ENCODE data around the gene HAGH. TPM values are rescaled to one million over a fixed set of nuclear protein-coding genes. Genes with fewer than 3 reads are reported as not detected.

HAGH gene
- total RNA-seq, 1 donor from 2014 or later = 63.9 TPM

DNA sequence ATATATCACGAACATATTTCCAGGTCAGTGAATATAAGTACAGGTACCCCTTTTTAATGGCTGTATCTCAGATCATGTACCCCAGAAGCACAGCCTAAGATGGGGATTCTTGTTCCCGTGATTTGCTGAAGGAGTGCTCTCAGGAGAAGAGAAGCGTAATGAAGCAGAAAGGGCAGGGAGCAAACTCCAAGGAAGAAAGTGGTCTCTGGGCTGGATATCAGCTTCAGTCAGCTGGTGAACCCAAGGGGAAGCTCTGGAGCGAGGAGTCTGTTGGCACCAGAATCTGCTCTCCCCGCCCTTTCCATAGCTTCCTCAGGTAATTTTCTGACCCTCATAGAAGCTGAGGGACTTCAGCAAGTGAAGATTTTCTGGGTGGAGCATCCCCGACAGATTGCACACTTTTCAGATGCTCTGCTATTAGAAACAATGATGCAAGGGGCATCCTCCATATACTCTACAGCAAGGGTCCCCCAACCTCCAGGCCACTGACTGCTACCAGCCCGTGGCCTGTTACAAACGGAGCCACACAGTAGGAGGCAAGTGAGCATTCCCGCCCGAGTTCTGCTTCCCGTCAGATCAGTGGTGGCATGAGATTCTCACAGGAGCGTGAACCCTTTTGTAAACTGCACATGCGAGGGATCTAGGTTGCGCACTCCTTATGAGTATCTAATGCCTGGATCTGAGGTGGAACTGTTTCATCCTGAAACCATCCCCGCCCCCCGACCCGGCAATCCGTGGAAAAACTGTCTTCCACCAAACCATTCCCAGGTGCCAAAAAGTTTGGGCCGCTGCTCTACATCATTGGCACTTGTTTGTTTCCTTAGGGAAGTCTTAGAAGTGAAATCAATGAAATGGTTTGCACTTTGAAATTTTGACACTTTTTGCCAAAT lies 4.8 kb upstream of the HAGH start:
- DNase-seq (ENCODE audit: low read depth) = no peak

DNA sequence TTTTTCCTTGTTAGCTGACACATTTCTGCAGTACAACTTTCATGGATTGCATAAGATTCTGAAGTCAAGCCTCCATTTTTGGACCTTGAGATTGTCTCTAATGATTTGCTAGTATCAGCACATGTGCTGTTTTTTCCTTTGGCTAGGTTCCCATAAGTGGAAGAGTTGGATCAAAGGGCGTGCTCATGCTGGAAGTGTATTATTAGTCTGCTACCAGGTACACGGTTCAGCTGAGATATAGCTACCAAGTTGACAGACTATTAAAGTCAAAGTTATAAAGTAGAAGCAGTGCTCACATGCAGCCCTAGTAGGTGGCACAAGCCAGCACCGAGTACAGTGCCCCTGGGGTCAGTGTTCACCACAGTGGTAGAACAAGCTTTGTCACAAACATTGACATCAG lies 3.6 kb upstream of the HAGH start:
- peak; percentile 62 for DNase-seq (ENCODE audit: low read depth)

DNA sequence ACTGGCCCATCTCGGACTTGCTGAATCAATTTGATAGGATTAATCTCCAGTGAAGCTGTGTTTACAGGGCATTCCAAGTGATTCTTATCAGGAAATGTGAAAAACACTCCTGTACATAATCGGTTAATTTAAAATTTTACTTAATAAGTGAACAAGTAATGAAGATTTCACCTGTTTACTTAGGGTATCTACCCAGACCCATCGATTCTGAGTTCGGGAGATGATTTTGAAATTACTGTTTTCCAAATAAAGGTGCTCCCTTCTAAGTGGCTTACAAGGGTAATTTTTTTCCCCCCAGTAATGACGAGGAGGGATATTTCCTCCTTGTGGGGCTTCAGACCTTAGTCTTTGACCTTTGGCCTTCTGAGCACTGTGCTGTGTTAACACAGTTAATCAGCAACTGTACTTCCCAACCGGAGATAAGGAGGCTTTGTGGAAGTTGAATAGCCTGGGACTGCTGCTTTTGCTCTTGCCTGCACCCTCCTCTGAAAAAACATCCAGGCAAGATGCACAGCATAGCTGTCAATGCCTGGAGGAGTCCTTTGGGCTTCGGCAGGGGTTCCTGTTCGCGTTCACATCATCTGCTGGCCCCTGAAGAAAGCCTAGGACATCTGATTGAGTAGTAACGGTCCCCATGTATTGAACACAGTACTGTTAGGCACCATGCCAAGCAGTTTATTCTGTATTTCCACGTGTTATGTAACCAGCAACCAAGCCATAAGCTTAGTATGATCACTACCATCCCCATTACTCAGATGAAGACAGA lies 2.2 kb upstream of the HAGH start:
- DNase-seq (ENCODE audit: low read depth) = peak; percentile 69

DNA sequence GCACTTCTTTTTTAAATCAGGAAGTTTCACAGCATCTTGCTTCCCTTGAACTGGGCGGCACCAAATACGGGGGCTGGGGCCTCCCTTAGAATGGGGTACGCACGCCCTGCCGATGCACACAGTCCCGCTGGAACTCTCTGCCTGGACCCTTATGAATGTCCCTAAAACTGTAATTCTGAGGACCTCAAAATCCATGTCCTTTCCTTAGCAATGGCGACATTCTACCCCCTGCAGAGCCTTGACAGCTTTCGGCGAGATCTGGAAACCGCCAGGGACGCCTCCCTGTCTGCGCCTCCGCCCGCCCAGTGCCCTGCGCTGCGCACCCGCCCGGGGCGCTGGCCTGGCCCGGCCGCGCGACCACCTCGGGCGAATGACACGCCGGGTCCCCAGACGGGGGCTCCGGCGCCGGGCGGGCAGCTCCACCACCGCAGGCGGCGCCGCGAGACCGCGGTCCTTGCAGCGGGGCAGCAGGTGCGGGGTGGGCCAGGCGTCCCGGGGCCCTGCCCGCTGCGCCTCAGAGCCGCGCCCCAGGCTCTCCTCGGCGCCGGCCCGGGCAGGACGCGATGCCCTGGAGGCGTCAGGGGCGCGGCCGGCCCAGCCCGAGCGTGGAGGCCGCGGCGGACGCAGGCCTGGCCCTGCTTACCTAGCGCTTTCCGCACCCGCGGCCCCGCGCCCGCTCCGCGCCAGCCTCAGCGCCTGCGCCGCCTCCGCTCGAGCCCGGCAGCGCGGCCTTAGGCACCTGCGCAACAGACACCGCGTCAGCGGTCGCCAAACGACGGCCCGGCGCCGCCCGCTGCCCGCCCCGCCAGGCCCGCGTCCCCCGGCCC lies 548 bp downstream of the HAGH start:
- no peak for DNase-seq (ENCODE audit: low read depth)

DNA sequence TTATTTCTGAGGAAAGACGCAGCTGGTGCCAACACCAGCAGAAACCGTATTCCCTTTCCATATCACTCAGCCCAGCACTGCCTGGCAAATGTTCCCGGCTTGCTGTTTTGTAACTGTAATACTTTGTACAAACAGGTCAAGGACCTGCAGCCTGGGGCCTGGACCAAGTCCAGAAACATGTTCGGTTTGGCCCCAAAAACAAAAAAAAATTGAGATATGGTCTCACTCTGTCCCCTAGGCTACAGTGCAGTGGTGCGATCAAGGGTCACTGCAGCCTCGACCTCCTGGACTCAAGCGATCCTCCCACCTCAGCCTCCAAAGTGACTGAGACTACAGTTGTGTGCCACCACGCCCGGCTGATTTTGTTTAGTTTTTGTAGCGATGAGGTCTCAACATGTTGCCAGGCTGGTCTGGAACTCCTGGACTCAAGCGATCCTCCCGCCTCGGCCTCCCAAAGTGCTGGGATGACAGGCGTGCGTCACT lies 1.2 kb downstream of the HAGH start:
- no peak for DNase-seq (ENCODE audit: low read depth)

DNA sequence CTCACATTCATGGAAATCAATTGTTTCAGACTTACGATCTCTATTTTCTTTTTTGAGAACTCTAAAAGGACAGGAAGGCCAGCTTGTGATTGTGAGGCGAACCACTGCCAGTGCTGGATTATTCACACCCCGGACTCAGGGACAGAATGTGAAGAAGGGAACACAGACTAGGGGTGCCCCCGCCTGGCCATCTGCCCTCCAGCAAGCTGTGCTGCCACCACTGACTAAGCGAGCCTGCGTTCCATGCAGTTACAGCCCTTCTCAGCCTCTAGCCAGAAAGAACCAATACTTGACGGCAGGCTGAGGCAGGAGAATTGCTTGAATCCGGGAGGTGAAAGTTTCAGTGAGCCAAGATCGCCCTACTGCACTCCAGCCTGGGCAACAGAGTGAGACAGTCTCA lies 2.8 kb downstream of the HAGH start:
- peak; percentile 65 for DNase-seq (ENCODE audit: low read depth)

DNA sequence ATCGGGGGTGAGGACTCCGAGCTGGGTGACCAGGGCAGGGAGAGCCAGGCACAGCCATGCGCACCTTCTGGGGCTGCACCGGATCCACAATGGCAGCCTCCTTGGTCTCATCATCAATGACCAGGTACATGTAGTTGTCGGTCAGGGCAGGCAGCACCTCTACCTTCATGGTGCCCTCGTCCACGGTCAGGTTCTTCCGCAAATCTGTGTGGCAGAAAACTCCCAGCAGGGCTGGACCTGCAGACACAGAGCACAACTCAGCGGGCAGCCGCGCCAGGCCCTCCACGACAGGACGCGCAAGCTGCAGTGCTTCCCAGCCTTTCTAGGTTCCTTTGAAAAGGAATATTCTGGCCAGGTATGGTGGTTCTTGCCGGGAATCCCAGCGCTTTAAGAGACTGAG lies 3.8 kb downstream of the HAGH start:
- DNase-seq (ENCODE audit: low read depth) = no peak

DNA sequence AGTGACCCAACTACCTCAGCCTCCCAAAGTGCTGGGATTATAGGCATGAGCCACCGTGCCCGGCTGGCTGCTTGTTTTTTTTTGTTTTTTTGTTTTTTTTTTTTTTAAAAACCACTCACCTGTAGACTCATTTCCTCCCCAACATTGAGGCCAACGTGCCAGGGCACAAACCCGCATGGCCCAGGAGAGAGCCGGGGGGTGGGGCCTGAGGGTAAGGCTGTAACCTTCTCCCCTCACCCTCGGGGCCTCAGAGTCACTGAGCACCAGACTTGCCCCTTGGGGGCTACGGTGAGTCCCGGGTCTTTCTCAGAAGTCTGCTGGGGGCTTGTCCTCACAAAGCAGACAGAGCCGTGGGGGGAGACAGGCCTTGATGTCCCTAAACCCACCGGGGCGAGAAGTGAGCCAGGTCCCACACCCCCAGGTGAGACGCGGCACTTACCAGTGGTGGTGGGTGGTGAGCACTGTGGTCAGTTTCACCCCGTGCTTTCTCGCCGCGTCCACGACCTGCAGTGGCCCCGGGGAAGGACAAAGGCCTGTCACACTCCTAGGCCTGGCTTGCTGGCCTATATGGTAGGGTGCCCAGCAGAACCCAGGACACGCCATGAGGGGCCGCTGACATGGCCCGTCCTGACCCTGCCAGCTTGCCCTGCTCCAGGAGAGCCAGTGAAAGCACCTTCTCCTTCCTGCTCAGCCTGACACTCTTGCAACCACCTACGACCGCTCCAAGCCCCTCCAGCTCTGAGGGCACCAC lies 4.6 kb downstream of the HAGH start:
- peak; percentile 17 for DNase-seq (ENCODE audit: low read depth)

DNA sequence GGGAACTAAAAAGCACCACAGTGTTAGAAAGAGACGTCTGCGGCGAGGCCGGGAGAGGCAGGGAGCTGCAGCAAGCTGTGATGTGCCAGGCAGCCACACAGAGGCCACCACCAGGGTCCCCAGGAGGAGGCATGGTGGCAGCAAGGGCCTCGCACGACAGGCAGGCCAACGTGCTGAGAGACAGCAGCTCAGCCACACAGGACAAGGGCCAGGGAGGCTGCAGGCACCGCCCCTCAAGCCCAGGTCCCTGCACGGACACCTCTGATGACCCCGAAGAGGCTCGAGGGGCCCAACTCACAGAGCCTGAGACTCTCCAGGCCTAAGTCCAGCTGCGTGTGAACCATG lies 5.7 kb downstream of the HAGH start:
- DNase-seq (ENCODE audit: low read depth) = no peak

DNA sequence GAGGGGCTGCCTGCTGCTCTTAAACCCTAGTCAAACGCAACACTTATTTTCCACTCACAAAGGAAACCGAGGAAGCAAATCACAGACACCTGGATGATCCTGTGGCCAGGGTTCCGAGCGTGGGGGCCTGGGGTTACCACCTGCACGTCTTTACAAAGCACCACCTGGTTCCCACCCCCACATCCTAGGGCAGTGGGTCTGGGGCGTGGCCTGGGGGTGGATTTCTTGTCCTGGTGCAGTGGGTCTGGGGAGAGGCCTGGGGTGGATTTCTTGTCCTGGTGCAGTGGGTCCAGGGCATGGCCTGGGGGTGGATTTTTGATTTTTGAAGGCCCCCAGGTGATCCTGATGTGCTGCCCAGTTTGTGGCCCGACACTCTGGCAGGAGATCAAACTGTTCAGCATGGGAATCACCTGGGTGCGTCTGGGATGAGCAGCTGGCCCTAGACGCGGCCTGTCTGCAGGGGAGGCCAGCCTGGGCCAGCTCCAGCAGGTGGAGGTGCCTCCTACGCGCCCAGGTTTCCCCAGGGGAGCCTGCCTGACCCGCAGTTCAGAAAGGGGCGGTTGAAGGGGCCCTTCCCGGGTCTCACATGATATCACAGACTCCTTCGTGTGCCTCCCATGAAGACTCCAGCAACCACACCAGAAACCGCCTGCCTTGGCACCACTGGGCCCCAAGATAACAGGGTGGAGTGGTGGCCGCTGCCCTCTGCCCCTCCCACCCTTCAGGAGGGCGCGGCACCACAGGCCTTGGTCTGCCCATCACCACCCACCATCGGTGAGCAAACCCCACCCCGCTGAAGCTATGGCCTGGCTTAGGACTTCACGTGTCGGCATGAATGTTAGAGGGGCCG lies 6.3 kb downstream of the HAGH start:
- no peak for DNase-seq (ENCODE audit: low read depth)

DNA sequence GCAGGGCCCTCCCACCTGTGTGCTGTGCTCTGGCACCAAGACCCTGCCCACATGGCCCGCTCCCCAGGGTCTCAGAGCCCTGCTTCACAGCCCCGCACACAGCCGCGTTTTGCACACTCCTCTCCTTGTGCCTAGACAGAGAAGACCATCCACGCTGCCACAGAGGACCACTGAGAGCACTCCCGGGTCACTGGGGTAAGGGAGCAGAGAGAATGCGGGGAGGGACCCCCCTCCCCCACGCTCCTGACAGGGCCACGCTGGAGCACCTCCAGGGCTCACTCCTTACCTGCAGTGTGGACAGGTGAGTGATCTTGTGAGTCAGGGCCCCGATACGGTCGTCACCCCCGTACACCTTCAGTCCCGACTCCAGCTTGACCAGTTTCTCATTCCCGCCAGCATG lies 7.0 kb downstream of the HAGH start:
- DNase-seq (ENCODE audit: low read depth) = no peak

DNA sequence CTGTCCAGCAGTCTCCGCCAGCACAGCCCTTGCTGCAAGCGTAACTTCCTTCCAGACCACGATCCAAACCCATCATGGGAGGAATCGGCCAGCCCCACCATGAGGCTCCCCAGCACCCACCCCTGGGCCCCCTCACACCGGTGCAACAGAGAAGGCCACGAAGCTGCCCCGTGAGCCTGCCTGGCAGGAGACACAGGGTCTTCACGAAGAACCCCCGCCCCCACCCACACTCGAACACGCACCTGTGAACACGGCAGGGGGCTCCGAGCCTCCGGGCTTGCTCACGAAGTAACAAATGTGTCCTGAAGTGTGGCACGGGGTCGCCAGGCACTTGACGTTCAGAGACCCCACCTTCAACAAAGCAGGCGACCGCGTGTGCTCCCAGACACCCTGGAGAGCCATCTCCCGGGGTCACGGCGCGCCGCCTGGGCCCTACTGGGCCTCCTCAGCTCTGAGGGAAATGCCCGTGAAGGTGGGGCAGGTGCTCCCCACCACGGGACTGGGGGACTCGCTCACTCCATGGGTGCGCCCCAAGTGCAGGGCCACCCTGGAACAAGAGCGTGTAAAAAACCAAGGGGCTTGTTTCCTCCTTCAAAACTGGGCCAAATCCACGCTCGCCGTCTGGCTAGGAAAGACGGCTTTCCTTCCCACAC lies 7.6 kb downstream of the HAGH start:
- no peak for DNase-seq (ENCODE audit: low read depth)

DNA sequence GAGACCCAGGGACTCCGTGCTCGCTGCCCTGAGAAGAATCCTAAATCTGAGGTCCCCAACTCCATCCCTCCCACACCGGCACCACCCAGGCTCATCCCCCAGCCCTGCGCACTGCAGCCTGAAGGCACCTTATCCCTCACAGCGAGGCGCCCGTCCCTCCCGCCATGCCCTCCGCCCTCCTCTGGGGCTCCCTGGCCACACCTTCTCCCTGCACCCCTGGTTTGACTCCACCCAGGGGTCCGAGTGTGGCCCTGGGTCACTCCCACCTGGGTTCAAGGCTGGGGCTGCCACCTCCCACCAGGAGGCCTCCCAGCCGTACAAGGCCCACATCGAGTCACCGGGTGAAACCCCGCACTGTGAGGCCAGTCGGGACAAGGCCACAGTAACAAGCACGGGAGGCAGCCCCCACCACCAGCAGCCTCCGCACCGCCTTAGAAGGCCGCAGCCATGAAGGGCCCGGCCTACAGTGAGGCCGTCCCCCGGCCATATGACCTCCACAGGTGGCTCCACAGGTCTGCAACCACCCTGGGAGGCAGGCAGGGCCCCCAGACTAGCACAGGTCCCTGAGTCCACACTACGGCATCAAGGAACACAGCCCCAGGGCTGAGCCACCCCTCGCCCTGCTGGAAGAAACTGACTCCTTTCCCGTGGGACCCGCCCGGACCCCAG lies 8.3 kb downstream of the HAGH start:
- DNase-seq (ENCODE audit: low read depth) = no peak

DNA sequence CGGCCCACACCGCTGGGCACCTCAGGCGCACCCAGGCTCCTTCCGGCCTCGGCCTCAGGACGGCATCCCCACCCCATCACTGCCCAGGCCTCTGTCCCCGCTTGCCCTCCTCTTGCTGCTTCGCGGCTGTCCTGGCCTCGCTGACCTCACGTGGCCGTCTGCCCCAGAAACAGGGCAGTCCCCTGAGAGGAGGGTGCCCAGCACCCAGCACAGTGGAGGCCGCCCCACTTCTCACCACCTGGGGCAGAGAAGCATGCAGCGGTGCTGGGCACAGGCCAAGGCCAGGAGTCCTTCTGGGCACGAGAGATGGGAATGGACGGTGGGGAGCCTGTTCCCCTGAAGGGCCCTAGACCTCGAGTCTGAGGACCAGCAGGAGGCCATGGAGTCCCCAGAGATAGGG lies 8.9 kb downstream of the HAGH start:
- no peak for DNase-seq (ENCODE audit: low read depth)

DNA sequence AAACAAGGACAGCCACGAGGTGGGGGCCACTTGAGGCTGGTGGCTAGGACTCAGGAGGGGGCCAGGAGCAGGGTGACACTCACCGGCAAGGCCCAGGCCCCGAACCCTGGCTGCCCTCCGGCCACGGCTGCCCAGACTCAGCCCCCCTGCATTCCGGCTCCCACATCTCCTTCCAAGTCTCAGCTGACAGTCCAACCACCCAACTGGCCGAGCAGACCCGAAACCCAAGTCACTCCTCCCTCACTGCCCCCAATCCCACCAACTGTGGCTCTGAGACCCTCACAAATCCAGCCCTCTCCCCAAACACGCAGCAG lies 9.4 kb downstream of the HAGH start:
- DNase-seq (ENCODE audit: low read depth) = no peak

DNA sequence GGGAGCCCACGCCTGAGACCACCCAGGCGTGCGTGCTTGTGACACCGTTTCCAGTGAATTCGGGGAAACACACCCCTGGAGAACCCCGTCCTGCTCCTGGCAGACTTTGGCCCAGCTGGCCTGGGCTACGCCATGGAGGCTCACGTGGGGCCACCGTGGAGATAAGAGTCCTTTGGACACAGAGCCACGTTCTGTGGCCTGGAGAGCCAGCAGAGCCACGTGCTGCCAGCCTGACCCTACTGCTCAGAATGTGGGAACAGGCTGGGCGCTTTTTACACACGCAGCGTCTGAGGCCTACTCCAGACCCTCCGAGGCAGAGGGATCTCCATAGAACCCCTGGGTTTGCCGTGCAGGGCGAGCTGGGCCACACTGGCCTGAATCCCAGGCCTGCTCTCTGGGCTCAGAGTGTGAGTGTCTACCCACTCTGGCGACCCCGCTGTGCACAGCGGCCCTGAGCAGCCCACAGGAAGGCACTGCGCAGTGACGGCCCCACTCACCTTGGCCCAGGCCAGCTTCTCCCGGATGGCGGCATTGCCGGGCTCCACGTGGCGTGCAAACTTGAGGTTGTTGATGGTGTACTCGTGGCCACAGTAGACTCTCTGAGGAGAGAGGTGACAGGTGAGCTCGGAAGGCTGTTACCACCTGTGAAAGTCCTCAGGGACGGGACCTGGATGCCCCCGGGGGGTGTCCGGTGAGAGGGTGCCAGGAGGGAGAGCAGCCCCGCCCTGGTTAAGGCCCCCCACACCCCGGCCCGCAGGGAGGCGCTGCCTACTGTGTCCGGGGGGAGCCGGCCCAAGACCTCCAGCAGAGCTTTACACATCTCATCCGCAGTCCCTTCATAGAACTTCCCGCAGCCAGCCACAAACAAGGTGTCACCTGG lies 10.0 kb downstream of the HAGH start:
- DNase-seq (ENCODE audit: low read depth) = no peak

DNA sequence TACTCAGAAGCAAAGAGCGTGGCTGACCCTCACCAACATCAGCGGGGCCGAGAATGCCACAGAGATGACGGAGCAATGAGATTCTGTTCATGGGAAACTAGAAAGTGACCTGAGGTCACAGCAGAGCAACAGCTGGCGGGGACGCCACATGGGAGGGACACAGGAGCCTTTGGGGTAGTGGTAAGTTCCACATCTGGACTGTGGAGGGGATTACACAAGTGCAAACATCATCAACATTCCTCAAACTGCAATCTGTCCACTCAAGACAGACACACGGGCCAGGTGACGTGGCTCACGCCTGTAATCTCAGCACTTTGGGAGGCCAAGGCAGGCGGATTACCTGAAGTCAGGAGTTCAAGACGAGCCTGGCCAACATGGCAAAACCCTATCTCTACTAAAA lies 11.2 kb downstream of the HAGH start:
- DNase-seq (ENCODE audit: low read depth) = no peak

DNA sequence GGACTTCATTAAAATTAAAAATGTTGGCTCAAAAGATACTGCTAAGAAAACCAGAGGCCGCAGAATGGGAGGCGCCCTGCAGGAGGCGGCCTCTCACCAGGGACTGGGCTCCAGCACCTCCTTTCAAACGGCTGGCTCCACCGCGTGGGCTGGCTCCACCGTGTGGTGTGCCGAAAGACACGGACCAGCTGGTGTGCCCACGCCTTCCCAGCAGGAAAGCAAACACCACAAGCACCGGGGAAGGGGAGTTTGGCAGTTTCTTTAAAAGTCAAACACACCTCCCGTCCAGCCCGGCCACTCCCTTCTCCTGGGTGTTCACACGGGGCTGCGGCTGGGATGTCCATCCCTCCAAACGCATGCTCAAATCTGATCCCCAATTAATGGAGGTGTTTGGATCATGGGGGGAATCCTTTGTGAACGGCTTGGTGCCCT lies 13.9 kb downstream of the HAGH start:
- DNase-seq (ENCODE audit: low read depth) = peak; percentile 61

DNA sequence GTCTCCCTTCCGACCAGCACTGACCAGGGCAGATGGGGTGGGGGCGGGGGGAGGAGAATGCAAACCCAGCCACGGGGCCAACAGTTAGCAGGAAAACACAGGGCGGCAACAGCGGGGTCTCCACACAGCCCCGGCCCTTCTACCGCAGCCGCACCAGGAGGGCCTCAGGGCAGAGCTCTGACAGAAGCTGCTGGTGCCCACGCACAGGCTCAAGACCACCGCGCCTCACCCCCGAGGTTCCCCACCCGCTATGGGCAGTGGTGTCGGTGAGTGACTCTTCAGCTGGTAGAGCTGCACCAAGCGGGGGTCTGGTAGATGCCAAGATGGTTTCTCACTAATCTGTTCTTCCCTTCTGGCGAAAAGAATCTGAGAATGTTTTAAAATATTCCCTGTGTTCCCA lies 16.1 kb downstream of the HAGH start:
- DNase-seq (ENCODE audit: low read depth) = no peak

Measured in renal cortical epithelial cell (primary cell).